SK-N-SH (cell line): Measurements from ENCODE around the gene CREB5.

Experiments
- EP300 ChIP-seq, 2 experiments: IDR thresholded peaks; 2 replicates each; pipeline versions ENCODE4 v1.4.0 to v1.6.1; 2012; ENCODE audit warnings: borderline replicate concordance in 1 of 2, low read depth in 1 of 2, low read length in 1 of 2
- EZH2phosphoT487 ChIP-seq: fragments of 200-600 bp; sonication (generic); IDR thresholded peaks from 2 replicates; pipeline ENCODE4 v1.6.1; 2017; ENCODE audit warnings: low read depth, mixed run types, mild to moderate bottlenecking, antibody characterized with exemption, moderate library complexity, borderline replicate concordance
- GABPA ChIP-seq: IDR thresholded peaks from 2 replicates; pipeline ENCODE4 v1.4.0; 2012; ENCODE audit warnings: low read depth, mild to moderate bottlenecking
- GATA2 ChIP-seq: sonication (generic); formaldehyde crosslinking; IDR thresholded peaks from 2 replicates; pipeline ENCODE4 v1.5.0; 2020; ENCODE audit warnings: mild to moderate bottlenecking, missing genetic modification reagents
- JUND ChIP-seq: IDR thresholded peaks from 2 replicates; pipeline ENCODE4 v1.4.0; 2012
- NFIC ChIP-seq: IDR thresholded peaks from 2 replicates; pipeline ENCODE4 v1.4.0; 2012; ENCODE audit warnings: borderline replicate concordance
- POLR2AphosphoS5 ChIP-seq: IDR thresholded peaks from 2 replicates; pipeline ENCODE4 v1.6.1; 2012; ENCODE audit warnings: low read depth, low read length
- RCOR1 ChIP-seq: fragments of 150-350 bp; IDR thresholded peaks from 2 replicates; pipeline ENCODE4 v1.6.1; 2017; ENCODE audit warnings: antibody characterized with exemption, low read length
- RFX5 ChIP-seq: IDR thresholded peaks from 2 replicates; pipeline ENCODE4 v1.6.1; 2012; ENCODE audit warnings: mild to moderate bottlenecking, improper control_type of control experiment, low read length
- SIN3A ChIP-seq: IDR thresholded peaks from 2 replicates; pipeline ENCODE4 v1.6.1; 2012; ENCODE audit warnings: low read depth, mild to moderate bottlenecking, low read length, moderate library complexity, borderline replicate concordance
- SMC3 ChIP-seq: IDR thresholded peaks from 2 replicates; pipeline ENCODE4 v1.6.1; 2012; ENCODE audit warnings: low read depth, low read length, improper control_type of control experiment
- YY1 ChIP-seq: IDR thresholded peaks from 2 replicates; pipeline ENCODE4 v1.4.0; 2012; ENCODE audit warnings: low read depth, mild to moderate bottlenecking
- TF ChIP-seq, protein P1 (sequence below): fragments of 200-600 bp; sonication (generic); IDR thresholded peaks from 2 replicates; pipeline ENCODE4 v1.6.1; 2017; ENCODE audit warnings: antibody characterized with exemption, mild to moderate bottlenecking, moderate library complexity
- TF ChIP-seq, protein P2 (sequence below): IDR thresholded peaks from 2 replicates; pipeline ENCODE4 v1.4.0; 2012; ENCODE audit warnings: low read depth, borderline replicate concordance

DNA sequence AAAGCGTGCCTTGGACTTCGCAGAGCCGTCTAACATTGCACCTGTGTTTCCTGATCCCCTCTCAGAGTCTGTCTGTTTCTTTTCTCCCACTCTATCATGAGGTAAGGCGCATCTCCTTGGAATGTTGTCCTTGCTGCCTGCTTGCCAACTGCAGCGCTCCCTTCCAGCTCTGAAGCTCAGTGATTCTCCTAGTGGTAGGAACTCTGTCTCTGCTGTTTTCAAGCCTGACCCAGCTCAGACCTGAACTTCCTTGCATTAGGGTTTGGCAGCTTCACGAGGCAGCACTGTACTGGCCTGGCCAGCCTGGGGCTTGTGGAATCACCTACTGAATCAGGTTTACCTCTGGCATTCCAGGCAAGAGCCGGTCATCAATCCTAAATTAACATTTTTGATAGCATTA lies 123.9 kb downstream of the CREB5 start:
- TF ChIP-seq NFIC (no peak), EP300 (IDR thresholded peaks at IDR 0.05; ENCODE audit: borderline replicate concordance in 1 of 2, low read depth in 1 of 2, low read length in 1 of 2) (no peak), GABPA (no peak), SMC3 (0 out of 2 replicates have a peak, but pooled peaks have one; percentile 18), RFX5 (no peak), SIN3A (no peak), YY1 (no peak), RCOR1 (no peak), JUND (no peak), POLR2AphosphoS5 (no peak), GATA2 (no peak), EZH2phosphoT487 (no peak)
- TF ChIP-seq, protein P1, sequence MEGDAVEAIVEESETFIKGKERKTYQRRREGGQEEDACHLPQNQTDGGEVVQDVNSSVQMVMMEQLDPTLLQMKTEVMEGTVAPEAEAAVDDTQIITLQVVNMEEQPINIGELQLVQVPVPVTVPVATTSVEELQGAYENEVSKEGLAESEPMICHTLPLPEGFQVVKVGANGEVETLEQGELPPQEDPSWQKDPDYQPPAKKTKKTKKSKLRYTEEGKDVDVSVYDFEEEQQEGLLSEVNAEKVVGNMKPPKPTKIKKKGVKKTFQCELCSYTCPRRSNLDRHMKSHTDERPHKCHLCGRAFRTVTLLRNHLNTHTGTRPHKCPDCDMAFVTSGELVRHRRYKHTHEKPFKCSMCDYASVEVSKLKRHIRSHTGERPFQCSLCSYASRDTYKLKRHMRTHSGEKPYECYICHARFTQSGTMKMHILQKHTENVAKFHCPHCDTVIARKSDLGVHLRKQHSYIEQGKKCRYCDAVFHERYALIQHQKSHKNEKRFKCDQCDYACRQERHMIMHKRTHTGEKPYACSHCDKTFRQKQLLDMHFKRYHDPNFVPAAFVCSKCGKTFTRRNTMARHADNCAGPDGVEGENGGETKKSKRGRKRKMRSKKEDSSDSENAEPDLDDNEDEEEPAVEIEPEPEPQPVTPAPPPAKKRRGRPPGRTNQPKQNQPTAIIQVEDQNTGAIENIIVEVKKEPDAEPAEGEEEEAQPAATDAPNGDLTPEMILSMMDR: peak; percentile 49
- TF ChIP-seq, protein P2, sequence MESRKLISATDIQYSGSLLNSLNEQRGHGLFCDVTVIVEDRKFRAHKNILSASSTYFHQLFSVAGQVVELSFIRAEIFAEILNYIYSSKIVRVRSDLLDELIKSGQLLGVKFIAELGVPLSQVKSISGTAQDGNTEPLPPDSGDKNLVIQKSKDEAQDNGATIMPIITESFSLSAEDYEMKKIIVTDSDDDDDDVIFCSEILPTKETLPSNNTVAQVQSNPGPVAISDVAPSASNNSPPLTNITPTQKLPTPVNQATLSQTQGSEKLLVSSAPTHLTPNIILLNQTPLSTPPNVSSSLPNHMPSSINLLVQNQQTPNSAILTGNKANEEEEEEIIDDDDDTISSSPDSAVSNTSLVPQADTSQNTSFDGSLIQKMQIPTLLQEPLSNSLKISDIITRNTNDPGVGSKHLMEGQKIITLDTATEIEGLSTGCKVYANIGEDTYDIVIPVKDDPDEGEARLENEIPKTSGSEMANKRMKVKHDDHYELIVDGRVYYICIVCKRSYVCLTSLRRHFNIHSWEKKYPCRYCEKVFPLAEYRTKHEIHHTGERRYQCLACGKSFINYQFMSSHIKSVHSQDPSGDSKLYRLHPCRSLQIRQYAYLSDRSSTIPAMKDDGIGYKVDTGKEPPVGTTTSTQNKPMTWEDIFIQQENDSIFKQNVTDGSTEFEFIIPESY: no peak
